Measurements from ENCODE around the gene GFI1. TPM values are rescaled to one million over a fixed set of nuclear protein-coding genes. Genes with fewer than 3 reads are reported as not detected.

Gene GFI1
- 0.17 to 0.35 TPM (median 0.26 TPM) in 5 replicates for total RNA-seq (2022; extraction: Qiagen RNA extraction; ENCODE audit: low read depth)

DNA sequence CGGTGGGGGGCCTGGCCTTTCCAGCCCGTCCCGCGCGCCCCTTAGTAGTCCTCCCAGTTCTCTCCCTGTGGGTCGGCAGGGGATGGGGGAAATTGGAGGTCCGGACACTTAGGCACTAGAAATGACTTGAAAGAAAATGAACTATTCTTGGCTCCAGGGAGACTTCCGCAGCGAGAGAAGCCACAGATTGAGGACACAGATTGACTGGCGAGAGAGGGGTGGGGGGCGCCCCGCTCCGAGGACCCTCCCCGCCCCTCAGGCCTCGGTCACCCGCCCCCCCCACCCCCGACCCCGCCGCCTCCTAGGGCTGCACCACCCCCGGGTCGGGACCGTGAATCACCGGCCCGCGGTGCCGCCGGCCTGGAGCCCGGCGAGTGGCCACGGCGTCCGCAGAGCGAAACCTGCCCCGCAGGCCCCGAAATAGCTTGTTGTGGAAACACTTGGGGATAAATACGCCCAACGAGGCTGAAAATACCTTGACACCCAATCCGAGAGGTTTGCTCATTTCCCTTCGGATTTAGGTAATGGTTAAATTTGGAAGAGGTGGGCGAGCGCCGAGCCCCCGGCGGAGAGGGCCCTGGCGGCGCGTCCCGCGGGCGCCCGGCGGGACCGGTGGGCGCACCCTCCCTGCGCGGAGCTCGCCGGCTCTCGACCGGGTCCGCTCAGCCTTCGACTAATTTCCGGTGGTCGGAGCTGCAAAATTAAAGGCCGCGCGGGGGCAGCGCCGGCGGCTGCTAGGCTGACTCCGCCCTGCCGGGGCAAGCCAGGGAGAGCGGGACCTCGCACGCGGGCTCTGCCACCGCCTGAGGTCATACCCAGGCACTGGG lies at the start of gene GFI1:
TSS of gene GFI1 (minus strand) at position 675 of the 827 bp plus-strand sequence. CDS start 3,438 bp downstream, outside the sequence.

Other genes starting within 250 kb of the GFI1 start
- gene GLMN, start 187.9 kb downstream of the GFI1 start, total RNA-seq (2022; extraction: Qiagen RNA extraction; ENCODE audit: low read depth) = 3.3 to 8.3 TPM (median 6.8 TPM) in 5 replicates
- 7.6 to 14.0 TPM (median 10.0 TPM) in 5 replicates for gene RPAP2, start 187.9 kb downstream of the GFI1 start, total RNA-seq (2022; extraction: Qiagen RNA extraction; ENCODE audit: low read depth)

Data from A549 treated with ZK216348 at 1 μM for 4 hours (cell line).